ENCODE data around the gene ARID4B. TPM values are rescaled to one million over a fixed set of nuclear protein-coding genes. Genes with fewer than 3 reads are reported as not detected.
A peak's percentile ranks its signal among the peaks of the same experiment; 100 is the strongest.
"Not testable (repeated sequence)": the region's sequence is repeated elsewhere in the genome, so short reads cannot be mapped to it uniquely, and the experiment has no call there.

Gene ARID4B
- total RNA-seq, 4 donors from 2014 or later: 23.6 to 37.9 (median 33.0) TPM

- TF ChIP-seq CTCF (IDR thresholded peaks at IDR 0.05) (no peak), POLR2A (IDR thresholded peaks at IDR 0.05) (no peak)
- DNase-seq (ENCODE audit: low spot score in 2 of 2): no peak
- WGBS, 2 donors: 63 to 64% methylated on average over 21 of the region's 21 CpGs
- intact Hi-C loops (cut with DNase I; ENCODE audit: low total_unique reads): no loop called here
- H3K4me3 ChIP-seq (ENCODE audit: low read depth, poor library complexity, severe bottlenecking): peak overlapping the region; percentile 73
Measured at GRCh38 chr1:235161685-235162327, 166.2 kb downstream of the ARID4B start.

- TF ChIP-seq POLR2A (IDR thresholded peaks at IDR 0.05) (peak in 1 of 2 donors; percentile 92), CTCF (IDR thresholded peaks at IDR 0.05) (no peak)
- intact Hi-C loops (cut with DNase I; ENCODE audit: low total_unique reads): no loop called here
- WGBS, 2 donors: 0% methylated on average over 46 to 51 of the region's 52 CpGs
Measured at GRCh38 chr1:235160957-235161684, 166.9 kb downstream of the ARID4B start, which contains the start of gene RBM34. TSS of gene RBM34 (minus strand) at chr1:235161250. CDS start at chr1:235161226, 24 bp downstream.

DNA sequence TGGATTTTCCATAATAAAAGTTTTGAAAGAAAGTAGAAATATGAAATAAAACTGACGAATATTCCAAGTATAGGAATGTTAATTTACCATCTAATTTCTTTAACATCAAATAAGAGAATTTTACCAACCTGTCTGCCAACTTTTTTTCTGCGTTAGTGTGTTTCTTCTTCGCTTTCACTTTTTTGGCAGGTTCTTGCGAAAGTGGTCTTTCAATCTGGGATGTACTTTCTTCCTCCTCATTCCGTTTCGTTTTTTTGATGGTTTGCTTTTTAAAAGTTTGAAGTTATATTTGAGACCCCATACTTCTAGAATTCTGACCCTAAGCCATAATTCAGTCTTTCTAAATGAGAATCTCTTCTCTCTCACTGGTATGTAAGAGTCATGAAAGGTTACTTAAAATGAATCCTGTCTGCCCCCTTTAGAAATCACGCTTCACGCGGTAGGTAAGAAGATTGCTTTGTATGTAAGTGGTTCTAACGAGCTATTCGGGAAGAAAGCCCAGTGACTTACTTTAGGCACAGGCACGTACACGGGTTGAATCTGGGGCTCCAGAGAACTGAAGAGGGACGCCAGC, 167.5 kb downstream of the ARID4B start:
- WGBS, 2 donors: 6% methylated on average over 14 of the region's 14 CpGs

More at GRCh38 chr1:235160957-235161684, 166.9 kb downstream of the ARID4B start, which contains the start of gene RBM34:
- H3K4me3 ChIP-seq (ENCODE audit: low read depth, poor library complexity, severe bottlenecking): peak within 1 kb of the TSS; percentile 73
- DNase-seq (ENCODE audit: low spot score in 2 of 2): peak; percentile 90 to 98

GRCh38 chr1:235159930-235160329, 168.0 kb downstream of the ARID4B start:
- WGBS, 2 donors: 86 to 88% methylated on average over 9 of the region's 9 CpGs

More for the DNA sequence above, 167.5 kb downstream of the ARID4B start:
- peak overlapping the region; percentile 73 for H3K4me3 ChIP-seq (ENCODE audit: low read depth, poor library complexity, severe bottlenecking)
- DNase-seq (ENCODE audit: low spot score in 2 of 2): no peak
- no peak for TF ChIP-seq CTCF (IDR thresholded peaks at IDR 0.05)
- no peak for TF ChIP-seq POLR2A (IDR thresholded peaks at IDR 0.05)
- intact Hi-C loops (cut with DNase I; ENCODE audit: low total_unique reads): no loop called here

GRCh38 chr1:235159284-235159683, 168.7 kb downstream of the ARID4B start:
- H3K4me3 ChIP-seq (ENCODE audit: low read depth, poor library complexity, severe bottlenecking); DNase-seq (ENCODE audit: low spot score in 2 of 2); intact Hi-C loops (cut with DNase I; ENCODE audit: low total_unique reads): not testable (repeated sequence)
- WGBS, 2 donors: 93 to 94% methylated on average over 9 of the region's 9 CpGs

More at GRCh38 chr1:235159930-235160329, 168.0 kb downstream of the ARID4B start:
- DNase-seq (ENCODE audit: low spot score in 2 of 2); intact Hi-C loops (cut with DNase I; ENCODE audit: low total_unique reads); H3K4me3 ChIP-seq (ENCODE audit: low read depth, poor library complexity, severe bottlenecking): not testable (repeated sequence)

DNA sequence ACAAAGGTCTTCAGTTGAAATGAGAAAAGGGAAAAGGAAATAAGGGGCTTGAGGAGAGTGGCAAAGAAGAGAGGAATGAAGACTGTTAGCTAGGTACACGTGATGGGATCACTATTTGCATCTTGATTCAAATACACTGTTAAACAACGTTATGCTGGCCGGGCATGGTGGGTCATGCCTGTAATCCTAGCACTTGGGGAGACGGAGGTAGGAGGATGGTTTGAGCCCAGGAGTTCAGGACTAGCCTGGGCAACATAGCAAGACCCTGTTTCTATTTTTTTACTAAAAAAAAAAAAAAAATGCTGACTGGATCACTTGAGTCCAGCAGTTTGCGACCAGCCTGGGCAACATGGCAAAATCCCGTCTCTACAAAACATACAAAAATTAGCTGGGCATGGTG, 169.3 kb downstream of the ARID4B start:
- no peak overlapping the region for H3K4me3 ChIP-seq (ENCODE audit: low read depth, poor library complexity, severe bottlenecking)
- WGBS, 2 donors: 95 to 97% methylated on average over 6 of the region's 6 CpGs
- intact Hi-C loops (cut with DNase I; ENCODE audit: low total_unique reads): no loop called here
- no peak for DNase-seq (ENCODE audit: low spot score in 2 of 2)
- TF ChIP-seq CTCF (IDR thresholded peaks at IDR 0.05): no peak
- TF ChIP-seq POLR2A (IDR thresholded peaks at IDR 0.05): no peak

Measured in lower leg skin (tissue), 4 donors.